Glomerular endothelial cell (primary cell): ENCODE data around the gene TMEM129. TPM values are rescaled to one million over a fixed set of nuclear protein-coding genes. Genes with fewer than 3 reads are reported as not detected.
"Not testable (repeated sequence)": the region's sequence is repeated elsewhere in the genome, so short reads cannot be mapped to it uniquely, and the experiment has no call there.

ENCODE experiments used
- DNase-seq: peaks from one replicate; pipeline ENCODE4 v3.0.0-alpha.2; 2011; ENCODE audit warnings: low read depth, low spot score; ENCODE audit errors: extremely low read depth
- total RNA-seq: library from RNA; depleted of rRNA; stranded (reverse); fragments of >200 nt; gene quantifications from 2 replicates; pipeline ENCODE4 v1.2.3, GENCODE V29; 2015

Gene TMEM129
- total RNA-seq, 1 donor from 2014 or later: 49.5 TPM

- not testable (repeated sequence) for DNase-seq
Measured at GRCh38 chr4:1671011-1671410, 50.1 kb downstream of the TMEM129 start.

- no peak for DNase-seq
Measured at GRCh38 chr4:1670279-1670678, 50.8 kb downstream of the TMEM129 start.

GRCh38 chr4:1669850-1670249 lies 51.3 kb downstream of the TMEM129 start:
- no peak for DNase-seq

- no peak for DNase-seq
Measured at GRCh38 chr4:1669270-1669669, 51.9 kb downstream of the TMEM129 start.

- no peak for DNase-seq
Measured at GRCh38 chr4:1668488-1668840, 52.7 kb downstream of the TMEM129 start.

- DNase-seq: no peak
Measured at GRCh38 chr4:1667273-1667672, 53.9 kb downstream of the TMEM129 start.

GRCh38 chr4:1666391-1666790 lies 54.7 kb downstream of the TMEM129 start:
- no peak for DNase-seq

Other genes starting within 250 kb of the TMEM129 start
- 2.7 and 7.8 TPM in 2 replicates for gene FAM53A, start 37.0 kb downstream of the TMEM129 start, total RNA-seq
- gene SLBP, start 9.0 kb downstream of the TMEM129 start, total RNA-seq: 75.4 and 78.5 TPM in 2 replicates
- 26.7 and 40.1 TPM in 2 replicates for gene TACC3, start 198 bp upstream of the TMEM129 start, total RNA-seq
- 0.05 and 2.1 TPM in 2 replicates for gene FGFR3, start 72.0 kb upstream of the TMEM129 start, total RNA-seq
- gene LETM1, start 134.8 kb upstream of the TMEM129 start, total RNA-seq: 57.5 and 65.3 TPM in 2 replicates
- 41.9 and 49.8 TPM in 2 replicates for gene NSD2, start 150.1 kb upstream of the TMEM129 start, total RNA-seq